GM23338 (cell line): Measurements from ENCODE around the gene SLC35F4. TPM values are rescaled to one million over a fixed set of nuclear protein-coding genes. Genes with fewer than 3 reads are reported as not detected.

Source experiments
- ATAC-seq: fragments of 200-7000 bp; cut with Tn5 transposase; 3 replicates; pipeline ENCODE4 v1.9.1; 2020
- DNase-seq: peaks from one replicate; pipeline ENCODE4 v3.0.0-alpha.2; 2015; ENCODE audit warnings: low spot score
- H2AFZ ChIP-seq: fragments of 200-600 bp; sonication (generic); 2 replicates; pipeline ENCODE4 v1.8.0; 2016; ENCODE audit warnings: antibody characterized with exemption, mild to moderate bottlenecking, moderate library complexity
- H3F3A ChIP-seq: fragments of 200-600 bp; sonication (generic); replicated peaks from 2 replicates; pipeline ENCODE4 v1.8.0; 2017; ENCODE audit warnings: antibody characterized with exemption, mixed run types, low read depth
- H3K27ac ChIP-seq: fragments of 200-600 bp; sonication (generic); 2 replicates; pipeline ENCODE4 v1.6.1; 2016; ENCODE audit warnings: low read depth
- H3K27me3 ChIP-seq: fragments of 200-600 bp; sonication (generic); 2 replicates; pipeline ENCODE4 v1.8.0; 2016; ENCODE audit warnings: mild to moderate bottlenecking, mixed run types, moderate library complexity; ENCODE audit not compliant: insufficient read depth
- H3K36me3 ChIP-seq: fragments of 200-600 bp; sonication (generic); 2 replicates; pipeline ENCODE4 v1.8.0; 2016; ENCODE audit warnings: mild to moderate bottlenecking; ENCODE audit not compliant: insufficient read depth
- H3K4me1 ChIP-seq: fragments of 200-600 bp; sonication (generic); 2 replicates; pipeline ENCODE4 v1.8.0; 2016; ENCODE audit warnings: mild to moderate bottlenecking, moderate library complexity; ENCODE audit not compliant: insufficient read depth
- H3K4me2 ChIP-seq: fragments of 200-600 bp; sonication (generic); 2 replicates; pipeline ENCODE4 v1.7.1; 2017; ENCODE audit warnings: mixed run types
- H3K4me3 ChIP-seq: fragments of 200-600 bp; sonication (generic); 2 replicates; pipeline ENCODE4 v1.6.1; 2016; ENCODE audit warnings: mixed run types
- H3K79me2 ChIP-seq: fragments of 200-600 bp; sonication (generic); replicated peaks from 2 replicates; pipeline ENCODE4 v1.8.0; 2017; ENCODE audit warnings: mild to moderate bottlenecking; ENCODE audit not compliant: insufficient read depth
- H3K9me2 ChIP-seq: fragments of 200-600 bp; sonication (generic); 2 replicates; pipeline ENCODE4 v1.8.0; 2017; ENCODE audit not compliant: insufficient read depth
- H4K20me1 ChIP-seq: fragments of 200-600 bp; sonication (generic); replicated peaks from 2 replicates; pipeline ENCODE4 v1.8.0; 2017; ENCODE audit warnings: mild to moderate bottlenecking; ENCODE audit not compliant: insufficient read depth
- H3K27ac Mint-ChIP-seq: 2 replicates; pipeline ENCODE4 v1.8.0; 2020; ENCODE audit warnings: inconsistent platforms, mild to moderate bottlenecking, moderate library complexity, mixed read lengths
- H3K27me3 Mint-ChIP-seq: 3 replicates; pipeline ENCODE4 v1.8.0; 2022; ENCODE audit warnings: low read depth, mild to moderate bottlenecking, moderate library complexity, mixed read lengths, inconsistent platforms; ENCODE audit not compliant: insufficient read depth, poor library complexity
- H3K36me3 Mint-ChIP-seq: 3 replicates; pipeline ENCODE4 v1.8.0; 2021; ENCODE audit warnings: low read depth, mild to moderate bottlenecking, inconsistent platforms, moderate library complexity, mixed read lengths
- H3K4me1 Mint-ChIP-seq: 3 replicates; pipeline ENCODE4 v1.8.0; 2020; ENCODE audit warnings: mild to moderate bottlenecking, inconsistent platforms, mixed read lengths
- H3K4me3 Mint-ChIP-seq: 3 replicates; pipeline ENCODE4 v1.8.0; 2021; ENCODE audit warnings: moderate library complexity, mild to moderate bottlenecking, inconsistent platforms, mixed read lengths
- H3K9me3 Mint-ChIP-seq: 3 replicates; pipeline ENCODE4 v1.8.0; 2020; ENCODE audit warnings: moderate library complexity, mild to moderate bottlenecking, inconsistent platforms, mixed read lengths
- CREB1 ChIP-seq: fragments of 250-450 bp; sonication (Bioruptor Pico); IDR thresholded peaks from 2 replicates; pipeline ENCODE4 v1.5.0; 2020; ENCODE audit warnings: low read depth, mild to moderate bottlenecking, moderate library complexity
- EZH2phosphoT487 ChIP-seq: fragments of 200-600 bp; sonication (generic); IDR thresholded peaks from one replicate; pipeline ENCODE4 v1.8.1; 2018; ENCODE audit warnings: antibody characterized with exemption; ENCODE audit not compliant: unreplicated experiment
- JUNB ChIP-seq: IDR thresholded peaks from one replicate; pipeline ENCODE4 v1.6.1; 2016; ENCODE audit warnings: antibody characterized with exemption; ENCODE audit not compliant: unreplicated experiment
- NANOG ChIP-seq: IDR thresholded peaks from 2 replicates; pipeline ENCODE4 v1.6.1; 2016; ENCODE audit warnings: antibody characterized with exemption, borderline replicate concordance
- POLR2AphosphoS5 ChIP-seq: IDR thresholded peaks from 2 replicates; pipeline ENCODE4 v1.6.1; 2016; ENCODE audit warnings: antibody characterized with exemption, low read depth
- STAT1 ChIP-seq: IDR thresholded peaks from one replicate; pipeline ENCODE4 v1.6.1; 2016; ENCODE audit warnings: antibody characterized with exemption; ENCODE audit not compliant: unreplicated experiment
- ZNF114 ChIP-seq: fragments of 250-450 bp; sonication (Bioruptor Pico); IDR thresholded peaks from 2 replicates; pipeline ENCODE4 v1.5.0; 2020; ENCODE audit warnings: mild to moderate bottlenecking, moderate library complexity
- ZNF331 ChIP-seq: fragments of 250-450 bp; sonication (Bioruptor Pico); IDR thresholded peaks from 2 replicates; pipeline ENCODE4 v1.5.0; 2020; ENCODE audit warnings: low read depth, mild to moderate bottlenecking, moderate library complexity
- polyA plus RNA-seq: library from polyadenylated mRNA; unstranded; fragments of >200 nt; fragmentation: Nextera tagmentation; extraction: Ambion mirVana; gene quantifications from 2 replicates; pipeline ENCODE4 v1.2.1, GENCODE V29; 2016
- total RNA-seq: library from RNA; depleted of rRNA; stranded (reverse); fragments of >200 nt; shearing (Covaris generic); gene quantifications from 2 replicates; pipeline ENCODE4 v1.2.3, GENCODE V29; 2014
- TF ChIP-seq, protein P1 (sequence below), 2 experiments: fragments of 200-600 bp in 1 of 2; sonication (generic) in 1 of 2; conservative IDR thresholded peaks; 2 replicates each; pipeline versions ENCODE4 v1.5.1 to v1.6.1; 2016 to 2017; ENCODE audit warnings: antibody characterized with exemption in 2 of 2, low read depth in 2 of 2, mild to moderate bottlenecking in 2 of 2, moderate library complexity in 1 of 2
- TF ChIP-seq, protein P2 (sequence below): fragments of 250-450 bp; sonication (Bioruptor Pico); IDR thresholded peaks from 2 replicates; pipeline ENCODE4 v1.5.0; 2020; ENCODE audit warnings: mild to moderate bottlenecking, moderate library complexity
- TF ChIP-seq, protein P3 (sequence below): IDR thresholded peaks from 2 replicates; pipeline ENCODE4 v1.6.1; 2016; ENCODE audit warnings: antibody characterized with exemption

SLC35F4 gene
- total and polyA plus RNA-seq, 2 experiments from 2014 or later = 0.10 TPM; not detected in 1

DNA sequence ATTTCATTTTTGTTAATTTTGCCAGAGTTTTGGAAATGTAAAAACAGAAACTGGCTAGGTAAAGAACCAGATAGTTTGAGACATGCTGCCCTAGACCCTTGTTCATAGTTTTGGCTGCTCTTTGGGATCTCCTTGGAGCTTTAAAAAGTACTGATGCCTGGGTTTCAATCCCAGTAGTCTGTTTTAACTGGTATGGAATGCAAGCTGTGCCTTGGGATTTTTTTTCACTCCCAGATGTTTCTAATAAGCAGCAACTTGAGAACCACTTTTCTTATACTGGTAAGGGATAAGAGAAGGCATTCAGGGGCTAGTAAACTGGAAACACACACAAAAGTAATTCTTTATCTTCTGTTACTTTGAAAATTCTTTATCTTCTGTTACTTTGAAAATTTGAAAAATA is 18.8 kb downstream of the SLC35F4 start:
- H3K4me3 Mint-ChIP-seq = no peak overlapping the region
- no peak overlapping the region for H3K4me3 ChIP-seq
- no peaks in the 10 kb centered on the region for H4K20me1 ChIP-seq
- no peak for ATAC-seq
- H3K9me2 ChIP-seq = no peaks in the 10 kb centered on the region; the same call in 1 of the 2 replicates
- H3K79me2 ChIP-seq = no peaks in the 10 kb centered on the region
- no peaks in the 10 kb centered on the region for H3K9me3 Mint-ChIP-seq
- no peaks in the 10 kb centered on the region for H3K27me3 ChIP-seq
- no peaks in the 10 kb centered on the region for H3K4me1 ChIP-seq
- DNase-seq = no peak
- H2AFZ ChIP-seq = no peak overlapping the region
- no peak overlapping the region for H3K4me2 ChIP-seq
- H3K27ac ChIP-seq = no peak overlapping the region
- no peaks in the 10 kb centered on the region for H3K27me3 Mint-ChIP-seq
- no peaks in the 10 kb centered on the region for H3F3A ChIP-seq
- no peaks in the 10 kb centered on the region for H3K36me3 ChIP-seq
- no peak for TF ChIP-seq STAT1
- TF ChIP-seq CREB1 (CRISPR knock-in tag) = no peak
- TF ChIP-seq, protein P1, sequence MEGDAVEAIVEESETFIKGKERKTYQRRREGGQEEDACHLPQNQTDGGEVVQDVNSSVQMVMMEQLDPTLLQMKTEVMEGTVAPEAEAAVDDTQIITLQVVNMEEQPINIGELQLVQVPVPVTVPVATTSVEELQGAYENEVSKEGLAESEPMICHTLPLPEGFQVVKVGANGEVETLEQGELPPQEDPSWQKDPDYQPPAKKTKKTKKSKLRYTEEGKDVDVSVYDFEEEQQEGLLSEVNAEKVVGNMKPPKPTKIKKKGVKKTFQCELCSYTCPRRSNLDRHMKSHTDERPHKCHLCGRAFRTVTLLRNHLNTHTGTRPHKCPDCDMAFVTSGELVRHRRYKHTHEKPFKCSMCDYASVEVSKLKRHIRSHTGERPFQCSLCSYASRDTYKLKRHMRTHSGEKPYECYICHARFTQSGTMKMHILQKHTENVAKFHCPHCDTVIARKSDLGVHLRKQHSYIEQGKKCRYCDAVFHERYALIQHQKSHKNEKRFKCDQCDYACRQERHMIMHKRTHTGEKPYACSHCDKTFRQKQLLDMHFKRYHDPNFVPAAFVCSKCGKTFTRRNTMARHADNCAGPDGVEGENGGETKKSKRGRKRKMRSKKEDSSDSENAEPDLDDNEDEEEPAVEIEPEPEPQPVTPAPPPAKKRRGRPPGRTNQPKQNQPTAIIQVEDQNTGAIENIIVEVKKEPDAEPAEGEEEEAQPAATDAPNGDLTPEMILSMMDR (conservative IDR thresholded peaks at IDR 0.05; ENCODE audit: low read depth in 2 of 2) = no peak
- no peak for TF ChIP-seq EZH2phosphoT487
- TF ChIP-seq JUNB = no peak
- TF ChIP-seq, protein P2, sequence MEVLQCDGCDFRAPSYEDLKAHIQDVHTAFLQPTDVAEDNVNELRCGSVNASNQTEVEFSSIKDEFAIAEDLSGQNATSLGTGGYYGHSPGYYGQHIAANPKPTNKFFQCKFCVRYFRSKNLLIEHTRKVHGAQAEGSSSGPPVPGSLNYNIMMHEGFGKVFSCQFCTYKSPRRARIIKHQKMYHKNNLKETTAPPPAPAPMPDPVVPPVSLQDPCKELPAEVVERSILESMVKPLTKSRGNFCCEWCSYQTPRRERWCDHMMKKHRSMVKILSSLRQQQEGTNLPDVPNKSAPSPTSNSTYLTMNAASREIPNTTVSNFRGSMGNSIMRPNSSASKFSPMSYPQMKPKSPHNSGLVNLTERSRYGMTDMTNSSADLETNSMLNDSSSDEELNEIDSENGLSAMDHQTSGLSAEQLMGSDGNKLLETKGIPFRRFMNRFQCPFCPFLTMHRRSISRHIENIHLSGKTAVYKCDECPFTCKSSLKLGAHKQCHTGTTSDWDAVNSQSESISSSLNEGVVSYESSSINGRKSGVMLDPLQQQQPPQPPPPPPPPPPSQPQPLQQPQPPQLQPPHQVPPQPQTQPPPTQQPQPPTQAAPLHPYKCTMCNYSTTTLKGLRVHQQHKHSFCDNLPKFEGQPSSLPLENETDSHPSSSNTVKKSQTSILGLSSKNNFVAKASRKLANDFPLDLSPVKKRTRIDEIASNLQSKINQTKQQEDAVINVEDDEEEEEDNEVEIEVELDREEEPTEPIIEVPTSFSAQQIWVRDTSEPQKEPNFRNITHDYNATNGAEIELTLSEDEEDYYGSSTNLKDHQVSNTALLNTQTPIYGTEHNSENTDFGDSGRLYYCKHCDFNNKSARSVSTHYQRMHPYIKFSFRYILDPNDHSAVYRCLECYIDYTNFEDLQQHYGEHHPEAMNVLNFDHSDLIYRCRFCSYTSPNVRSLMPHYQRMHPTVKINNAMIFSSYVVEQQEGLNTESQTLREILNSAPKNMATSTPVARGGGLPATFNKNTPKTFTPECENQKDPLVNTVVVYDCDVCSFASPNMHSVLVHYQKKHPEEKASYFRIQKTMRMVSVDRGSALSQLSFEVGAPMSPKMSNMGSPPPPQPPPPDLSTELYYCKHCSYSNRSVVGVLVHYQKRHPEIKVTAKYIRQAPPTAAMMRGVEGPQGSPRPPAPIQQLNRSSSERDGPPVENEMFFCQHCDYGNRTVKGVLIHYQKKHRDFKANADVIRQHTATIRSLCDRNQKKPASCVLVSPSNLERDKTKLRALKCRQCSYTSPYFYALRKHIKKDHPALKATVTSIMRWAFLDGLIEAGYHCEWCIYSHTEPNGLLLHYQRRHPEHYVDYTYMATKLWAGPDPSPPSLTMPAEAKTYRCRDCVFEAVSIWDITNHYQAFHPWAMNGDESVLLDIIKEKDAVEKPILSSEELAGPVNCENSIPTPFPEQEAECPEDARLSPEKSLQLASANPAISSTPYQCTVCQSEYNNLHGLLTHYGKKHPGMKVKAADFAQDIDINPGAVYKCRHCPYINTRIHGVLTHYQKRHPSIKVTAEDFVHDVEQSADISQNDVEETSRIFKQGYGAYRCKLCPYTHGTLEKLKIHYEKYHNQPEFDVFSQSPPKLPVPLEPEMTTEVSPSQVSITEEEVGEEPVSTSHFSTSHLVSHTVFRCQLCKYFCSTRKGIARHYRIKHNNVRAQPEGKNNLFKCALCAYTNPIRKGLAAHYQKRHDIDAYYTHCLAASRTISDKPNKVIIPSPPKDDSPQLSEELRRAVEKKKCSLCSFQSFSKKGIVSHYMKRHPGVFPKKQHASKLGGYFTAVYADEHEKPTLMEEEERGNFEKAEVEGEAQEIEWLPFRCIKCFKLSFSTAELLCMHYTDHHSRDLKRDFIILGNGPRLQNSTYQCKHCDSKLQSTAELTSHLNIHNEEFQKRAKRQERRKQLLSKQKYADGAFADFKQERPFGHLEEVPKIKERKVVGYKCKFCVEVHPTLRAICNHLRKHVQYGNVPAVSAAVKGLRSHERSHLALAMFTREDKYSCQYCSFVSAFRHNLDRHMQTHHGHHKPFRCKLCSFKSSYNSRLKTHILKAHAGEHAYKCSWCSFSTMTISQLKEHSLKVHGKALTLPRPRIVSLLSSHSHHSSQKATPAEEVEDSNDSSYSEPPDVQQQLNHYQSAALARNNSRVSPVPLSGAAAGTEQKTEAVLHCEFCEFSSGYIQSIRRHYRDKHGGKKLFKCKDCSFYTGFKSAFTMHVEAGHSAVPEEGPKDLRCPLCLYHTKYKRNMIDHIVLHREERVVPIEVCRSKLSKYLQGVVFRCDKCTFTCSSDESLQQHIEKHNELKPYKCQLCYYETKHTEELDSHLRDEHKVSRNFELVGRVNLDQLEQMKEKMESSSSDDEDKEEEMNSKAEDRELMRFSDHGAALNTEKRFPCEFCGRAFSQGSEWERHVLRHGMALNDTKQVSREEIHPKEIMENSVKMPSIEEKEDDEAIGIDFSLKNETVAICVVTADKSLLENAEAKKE = no peak
- TF ChIP-seq, protein P3, sequence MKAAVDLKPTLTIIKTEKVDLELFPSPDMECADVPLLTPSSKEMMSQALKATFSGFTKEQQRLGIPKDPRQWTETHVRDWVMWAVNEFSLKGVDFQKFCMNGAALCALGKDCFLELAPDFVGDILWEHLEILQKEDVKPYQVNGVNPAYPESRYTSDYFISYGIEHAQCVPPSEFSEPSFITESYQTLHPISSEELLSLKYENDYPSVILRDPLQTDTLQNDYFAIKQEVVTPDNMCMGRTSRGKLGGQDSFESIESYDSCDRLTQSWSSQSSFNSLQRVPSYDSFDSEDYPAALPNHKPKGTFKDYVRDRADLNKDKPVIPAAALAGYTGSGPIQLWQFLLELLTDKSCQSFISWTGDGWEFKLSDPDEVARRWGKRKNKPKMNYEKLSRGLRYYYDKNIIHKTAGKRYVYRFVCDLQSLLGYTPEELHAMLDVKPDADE = no peak
- no peak for TF ChIP-seq ZNF331 (CRISPR knock-in tag)
- no peak for TF ChIP-seq NANOG
- TF ChIP-seq ZNF114 (CRISPR knock-in tag) = no peak
- TF ChIP-seq POLR2AphosphoS5 = no peak
- no peaks in the 10 kb centered on the region for H3K36me3 Mint-ChIP-seq
- H3K4me1 Mint-ChIP-seq = peaks cover 5% of the 10 kb centered on the region; the same call in 2 of the 3 replicates
- H3K27ac Mint-ChIP-seq = no peak overlapping the region
